HL-60 (cell line): ENCODE data around the gene LMO2.

Experiments used
- DNase-seq, 2 experiments: peaks; one replicate each; pipeline ENCODE4 v3.0.0-alpha.2; 2010 to 2020; ENCODE audit warnings: low read depth in 1 of 2, low spot score in 1 of 2
- H3K27ac ChIP-seq: fragments of 250-450 bp; sonication (Bioruptor Pico); replicated peaks from 2 replicates; pipeline ENCODE4 v1.5.1; 2020; ENCODE audit warnings: mild to moderate bottlenecking, moderate library complexity
- H3K27me3 ChIP-seq: fragments of 250-450 bp; sonication (Bioruptor Pico); 2 replicates; pipeline ENCODE4 v1.5.1; 2021; ENCODE audit warnings: mild to moderate bottlenecking, moderate library complexity; ENCODE audit not compliant: insufficient read depth, poor library complexity, severe bottlenecking
- H3K4me3 ChIP-seq: replicated peaks from 2 replicates; pipeline ENCODE4 v1.5.1; 2011; ENCODE audit warnings: mild to moderate bottlenecking, control low read depth, low read length; ENCODE audit not compliant: insufficient read depth
- GABPA ChIP-seq: IDR thresholded peaks from 2 replicates; pipeline ENCODE4 v1.6.1; 2012; ENCODE audit warnings: low read depth
- POLR2AphosphoS5 ChIP-seq: IDR thresholded peaks from 2 replicates; pipeline ENCODE4 v1.6.1; 2012; ENCODE audit warnings: low read depth
- SPI1 ChIP-seq: IDR thresholded peaks from 2 replicates; pipeline ENCODE4 v1.6.1; 2012; ENCODE audit warnings: low read depth, mild to moderate bottlenecking, borderline replicate concordance
- TF ChIP-seq, protein P1 (sequence below): IDR thresholded peaks from one replicate; pipeline ENCODE4 v1.5.1; 2011; ENCODE audit warnings: low read length, control low read depth, inconsistent platforms; ENCODE audit not compliant: insufficient read depth
- TF ChIP-seq, protein P2 (sequence below): IDR thresholded peaks from 2 replicates; pipeline ENCODE4 v1.6.1; 2012; ENCODE audit warnings: low read depth; ENCODE audit not compliant: insufficient replicate concordance

Gene LMO2

DNA sequence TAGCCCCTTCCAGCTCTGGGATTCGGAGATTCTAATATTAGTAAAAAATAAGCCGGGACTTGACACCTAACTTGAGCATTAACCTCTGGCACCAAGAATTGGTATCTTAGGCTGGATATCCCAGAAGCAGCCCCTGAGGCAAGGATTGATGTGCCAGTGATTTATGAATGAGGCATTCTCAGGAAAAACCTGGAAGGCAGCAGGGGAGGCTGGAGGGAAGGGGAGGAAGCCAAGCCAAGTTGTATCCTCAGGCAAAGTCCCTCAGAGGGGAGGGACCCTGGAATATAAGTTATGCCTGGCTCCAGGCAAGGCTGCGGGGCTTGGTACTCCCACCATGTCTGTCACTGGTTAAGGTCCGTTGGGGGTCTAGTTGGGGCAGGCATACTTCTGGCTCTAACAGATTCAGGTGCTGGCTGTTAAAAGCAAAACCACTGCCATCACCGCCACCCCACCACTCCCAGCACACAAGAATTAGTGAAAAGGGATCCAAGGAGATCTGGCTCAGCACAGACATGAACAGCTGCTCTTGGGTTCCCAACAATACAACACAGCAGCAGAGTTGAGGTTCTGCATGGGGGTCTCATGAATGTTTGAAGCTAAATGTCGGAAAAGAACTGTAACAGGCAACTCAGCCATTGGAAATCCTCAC lies 29.8 kb downstream of the LMO2 start:
- Histone ChIP-seq H3K4me3 (no peak overlapping the region), H3K27me3 (no peaks in the 10 kb centered on the region), H3K27ac (no peak overlapping the region)
- no peak for DNase-seq
- TF ChIP-seq POLR2AphosphoS5, result no peak
- TF ChIP-seq, protein P1, sequence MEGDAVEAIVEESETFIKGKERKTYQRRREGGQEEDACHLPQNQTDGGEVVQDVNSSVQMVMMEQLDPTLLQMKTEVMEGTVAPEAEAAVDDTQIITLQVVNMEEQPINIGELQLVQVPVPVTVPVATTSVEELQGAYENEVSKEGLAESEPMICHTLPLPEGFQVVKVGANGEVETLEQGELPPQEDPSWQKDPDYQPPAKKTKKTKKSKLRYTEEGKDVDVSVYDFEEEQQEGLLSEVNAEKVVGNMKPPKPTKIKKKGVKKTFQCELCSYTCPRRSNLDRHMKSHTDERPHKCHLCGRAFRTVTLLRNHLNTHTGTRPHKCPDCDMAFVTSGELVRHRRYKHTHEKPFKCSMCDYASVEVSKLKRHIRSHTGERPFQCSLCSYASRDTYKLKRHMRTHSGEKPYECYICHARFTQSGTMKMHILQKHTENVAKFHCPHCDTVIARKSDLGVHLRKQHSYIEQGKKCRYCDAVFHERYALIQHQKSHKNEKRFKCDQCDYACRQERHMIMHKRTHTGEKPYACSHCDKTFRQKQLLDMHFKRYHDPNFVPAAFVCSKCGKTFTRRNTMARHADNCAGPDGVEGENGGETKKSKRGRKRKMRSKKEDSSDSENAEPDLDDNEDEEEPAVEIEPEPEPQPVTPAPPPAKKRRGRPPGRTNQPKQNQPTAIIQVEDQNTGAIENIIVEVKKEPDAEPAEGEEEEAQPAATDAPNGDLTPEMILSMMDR, result no peak
- TF ChIP-seq GABPA, result no peak
- TF ChIP-seq, protein P2, sequence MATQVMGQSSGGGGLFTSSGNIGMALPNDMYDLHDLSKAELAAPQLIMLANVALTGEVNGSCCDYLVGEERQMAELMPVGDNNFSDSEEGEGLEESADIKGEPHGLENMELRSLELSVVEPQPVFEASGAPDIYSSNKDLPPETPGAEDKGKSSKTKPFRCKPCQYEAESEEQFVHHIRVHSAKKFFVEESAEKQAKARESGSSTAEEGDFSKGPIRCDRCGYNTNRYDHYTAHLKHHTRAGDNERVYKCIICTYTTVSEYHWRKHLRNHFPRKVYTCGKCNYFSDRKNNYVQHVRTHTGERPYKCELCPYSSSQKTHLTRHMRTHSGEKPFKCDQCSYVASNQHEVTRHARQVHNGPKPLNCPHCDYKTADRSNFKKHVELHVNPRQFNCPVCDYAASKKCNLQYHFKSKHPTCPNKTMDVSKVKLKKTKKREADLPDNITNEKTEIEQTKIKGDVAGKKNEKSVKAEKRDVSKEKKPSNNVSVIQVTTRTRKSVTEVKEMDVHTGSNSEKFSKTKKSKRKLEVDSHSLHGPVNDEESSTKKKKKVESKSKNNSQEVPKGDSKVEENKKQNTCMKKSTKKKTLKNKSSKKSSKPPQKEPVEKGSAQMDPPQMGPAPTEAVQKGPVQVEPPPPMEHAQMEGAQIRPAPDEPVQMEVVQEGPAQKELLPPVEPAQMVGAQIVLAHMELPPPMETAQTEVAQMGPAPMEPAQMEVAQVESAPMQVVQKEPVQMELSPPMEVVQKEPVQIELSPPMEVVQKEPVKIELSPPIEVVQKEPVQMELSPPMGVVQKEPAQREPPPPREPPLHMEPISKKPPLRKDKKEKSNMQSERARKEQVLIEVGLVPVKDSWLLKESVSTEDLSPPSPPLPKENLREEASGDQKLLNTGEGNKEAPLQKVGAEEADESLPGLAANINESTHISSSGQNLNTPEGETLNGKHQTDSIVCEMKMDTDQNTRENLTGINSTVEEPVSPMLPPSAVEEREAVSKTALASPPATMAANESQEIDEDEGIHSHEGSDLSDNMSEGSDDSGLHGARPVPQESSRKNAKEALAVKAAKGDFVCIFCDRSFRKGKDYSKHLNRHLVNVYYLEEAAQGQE, result no peak
- no peak for TF ChIP-seq SPI1

DNA sequence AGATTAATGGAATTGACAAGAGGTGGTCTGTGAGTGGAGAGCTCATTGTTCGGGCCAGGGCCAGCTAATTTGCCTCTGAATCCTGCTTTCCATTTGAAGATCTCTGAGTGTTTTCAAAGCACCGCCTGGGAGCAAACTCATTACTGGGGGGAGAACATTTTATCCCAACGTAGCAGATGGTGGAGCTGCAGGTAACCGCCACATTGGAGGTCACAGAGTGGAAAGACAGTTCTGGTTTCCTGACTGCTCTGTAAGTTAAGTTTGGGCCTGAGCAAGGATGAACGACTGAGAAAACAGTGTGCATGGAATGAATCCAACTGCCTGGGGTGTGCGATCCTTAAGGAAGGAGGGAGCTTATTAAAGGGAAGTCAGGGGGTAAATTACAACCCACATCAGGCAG lies 30.5 kb downstream of the LMO2 start:
- H3K4me3 ChIP-seq, result no peak overlapping the region
- DNase-seq, result no peak
- H3K27ac ChIP-seq, result no peak overlapping the region
- no peaks in the 10 kb centered on the region for H3K27me3 ChIP-seq
- TF ChIP-seq, protein P2, result no peak
- TF ChIP-seq, protein P1, result no peak
- TF ChIP-seq POLR2AphosphoS5 (no peak), GABPA (no peak), SPI1 (no peak)

DNA sequence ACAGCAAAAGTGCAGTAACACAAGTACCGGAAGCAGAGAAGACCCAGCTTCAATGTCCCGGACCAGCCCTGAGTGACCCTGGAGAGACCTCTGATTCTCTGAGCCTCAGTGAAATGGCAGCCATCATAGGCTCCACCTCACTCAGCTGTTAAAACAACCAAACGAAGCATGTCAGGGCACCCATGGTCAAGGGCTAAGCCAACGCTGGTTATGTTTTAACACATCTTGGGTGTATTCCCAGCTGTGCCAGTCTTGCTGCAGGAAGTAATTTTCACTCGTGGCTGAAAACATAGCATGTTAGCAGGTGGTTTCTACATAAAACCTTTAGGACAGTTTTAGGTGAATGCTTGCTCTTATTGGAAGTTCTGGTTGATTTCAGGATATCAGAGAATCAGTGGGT lies 30.9 kb downstream of the LMO2 start:
- TF ChIP-seq GABPA, result no peak
- TF ChIP-seq, protein P2, result no peak
- TF ChIP-seq SPI1, result no peak
- TF ChIP-seq POLR2AphosphoS5, result no peak
- H3K4me3 ChIP-seq, result no peak overlapping the region
- H3K27me3 ChIP-seq, result no peaks in the 10 kb centered on the region
- H3K27ac ChIP-seq, result no peak overlapping the region
- no peak for DNase-seq
